Endothelial cell of umbilical vein (primary cell): Measurements from ENCODE around the gene PRDM16. TPM values are rescaled to one million over a fixed set of nuclear protein-coding genes. Genes with fewer than 3 reads are reported as not detected.

Experiments
- BruUV-seq: library from RNA; stranded (reverse); fragments of 400-500 nt; replicated peaks from 2 replicates; lab custom pipeline; 2021; lab: Mats Ljungman, UMichigan
- CTCF ChIA-PET: fragments of 300-600, 350-600 bp; sonication (Branson Sonifier 250); formaldehyde crosslinking; loops from one replicate; lab custom pipeline; 2021; ENCODE audit warnings: antibody characterized with exemption, inconsistent platforms; lab: Charles Lee
- POLR2A ChIA-PET: fragments of 300-600, 350-600 bp; sonication (Branson Sonifier 250); formaldehyde crosslinking; loops from one replicate; lab custom pipeline; 2021; ENCODE audit warnings: antibody characterized with exemption, inconsistent platforms; lab: Charles Lee
- DNase-seq: peaks from one replicate; pipeline ENCODE4 v3.0.0-alpha.2; 2011; ENCODE audit warnings: low read depth, low spot score
- FAIRE-seq: peaks from 2 replicates; lab custom pipeline; 2011; peaks lifted over from hg19 to GRCh38; lab: Jason Lieb, UNC
- H2AFZ ChIP-seq: 2 replicates; pipeline ENCODE4 v1.6.0; 2012; ENCODE audit warnings: low read depth, low read length, control low read depth, inconsistent platforms
- H3K27ac ChIP-seq: 2 replicates; pipeline ENCODE4 v1.5.1; 2011; ENCODE audit warnings: low read depth, mild to moderate bottlenecking, control low read depth, low read length, moderate library complexity; ENCODE audit not compliant: insufficient read depth
- H3K27me3 ChIP-seq, 2 experiments: 2 replicates each; pipeline versions ENCODE4 v1.6.0 to v1.6.1; 2011; ENCODE audit warnings: low read length in 2 of 2, mixed read lengths in 1 of 2; ENCODE audit not compliant: control insufficient read depth in 2 of 2, insufficient read depth in 2 of 2
- H3K36me3 ChIP-seq, 2 experiments: 2 replicates in 1 of 2; 3 replicates in 1 of 2; pipeline ENCODE4 v1.5.1; 2011; ENCODE audit warnings: low read length in 2 of 2, mild to moderate bottlenecking in 1 of 2, moderate library complexity in 1 of 2; ENCODE audit not compliant: control insufficient read depth in 2 of 2, insufficient read depth in 2 of 2; ENCODE audit errors: extremely low read depth in 1 of 2
- H3K4me1 ChIP-seq: 3 replicates; pipeline ENCODE4 v1.5.1; 2011; ENCODE audit warnings: mild to moderate bottlenecking, low read length; ENCODE audit not compliant: control insufficient read depth, insufficient read depth; ENCODE audit errors: extremely low read depth
- H3K4me2 ChIP-seq: 2 replicates; pipeline ENCODE4 v1.6.1; 2011; ENCODE audit warnings: low read length, control low read depth, mixed read lengths; ENCODE audit not compliant: insufficient read depth
- H3K4me3 ChIP-seq, 3 experiments: fragments of 200-600 bp in 1 of 3; sonication (generic), shearing (Covaris generic) in 1 of 3; replicated peaks in 1 of 3; 2 replicates each; pipeline ENCODE4 v1.5.1; 2011 to 2016; ENCODE audit warnings: control low read depth in 3 of 3, low read length in 3 of 3, mild to moderate bottlenecking in 2 of 3, inconsistent platforms in 1 of 3, low read depth in 1 of 3, moderate library complexity in 1 of 3; ENCODE audit not compliant: insufficient read depth in 1 of 3
- H3K79me2 ChIP-seq: 2 replicates; pipeline ENCODE4 v1.6.0; 2012; ENCODE audit warnings: low read length, inconsistent platforms; ENCODE audit not compliant: control insufficient read depth, insufficient read depth
- H3K9ac ChIP-seq: replicated peaks from 2 replicates; pipeline ENCODE3; 2011; ENCODE audit warnings: low read length, control low read depth; ENCODE audit not compliant: insufficient read depth; ENCODE audit errors: extremely low read depth
- H3K9me1 ChIP-seq: replicated peaks from 3 replicates; pipeline ENCODE4 v1.6.0; 2011; ENCODE audit warnings: mild to moderate bottlenecking, low read length; ENCODE audit not compliant: control insufficient read depth, insufficient read depth; ENCODE audit errors: extremely low read depth
- H3K9me3 ChIP-seq: replicated peaks from 2 replicates; pipeline ENCODE4 v1.5.1; 2012; ENCODE audit warnings: low read length, inconsistent platforms; ENCODE audit not compliant: control insufficient read depth, insufficient read depth
- H4K20me1 ChIP-seq: replicated peaks from 2 replicates; pipeline ENCODE3; 2011; ENCODE audit warnings: mild to moderate bottlenecking, low read length; ENCODE audit not compliant: control insufficient read depth, insufficient read depth; ENCODE audit errors: extremely low read depth
- CTCF ChIP-seq, 2 donors: IDR thresholded peaks; 1 replicate in 1 of 2; 2 replicates in 1 of 2; pipeline ENCODE4 v1.5.1; 2011; ENCODE audit warnings: low read length in 2 of 2, mild to moderate bottlenecking in 2 of 2, moderate library complexity in 2 of 2, control low read depth in 1 of 2, inconsistent platforms in 1 of 2, low read depth in 1 of 2; ENCODE audit not compliant: insufficient read depth in 1 of 2; ENCODE audit errors: extremely low read depth in 1 of 2
- EZH2 ChIP-seq: IDR thresholded peaks from 2 replicates; pipeline ENCODE4 v1.6.1; 2012; ENCODE audit warnings: borderline replicate concordance, low read depth, mild to moderate bottlenecking, moderate library complexity, low read length, inconsistent platforms; ENCODE audit not compliant: severe bottlenecking
- FOS ChIP-seq: IDR thresholded peaks from 2 replicates; pipeline ENCODE4 v1.6.1; 2011; ENCODE audit warnings: mild to moderate bottlenecking, low read length, moderate library complexity, borderline replicate concordance; ENCODE audit not compliant: insufficient read depth
- GATA2 ChIP-seq: IDR thresholded peaks from 2 replicates; pipeline ENCODE4 v1.7.0; 2011; ENCODE audit warnings: low read depth, mild to moderate bottlenecking, moderate library complexity, mixed read lengths, low read length; ENCODE audit not compliant: insufficient read length, insufficient read depth
- JUN ChIP-seq: IDR thresholded peaks from 2 replicates; pipeline ENCODE4 v1.6.1; 2011; ENCODE audit warnings: borderline replicate concordance, low read depth; ENCODE audit not compliant: insufficient read length, insufficient read depth
- MAX ChIP-seq: IDR thresholded peaks from 2 replicates; pipeline ENCODE4 v1.6.1; 2011; ENCODE audit not compliant: insufficient read depth, insufficient read length
- MYC ChIP-seq: IDR thresholded peaks from one replicate; pipeline ENCODE4 v1.6.1; 2011; ENCODE audit warnings: mild to moderate bottlenecking, low read depth, low read length
- POLR2A ChIP-seq: IDR thresholded peaks from 2 replicates; pipeline ENCODE4 v1.6.1; 2012; ENCODE audit warnings: low read depth, mild to moderate bottlenecking, control low read depth, low read length
- POLR2AphosphoS5 ChIP-seq: IDR thresholded peaks from 2 replicates; pipeline ENCODE4 v1.6.1; 2012; ENCODE audit warnings: low read depth, mild to moderate bottlenecking, control low read depth, low read length, moderate library complexity; ENCODE audit not compliant: insufficient read depth
- dilution Hi-C: fragments of 300-500 bp; cut with MboI; formaldehyde crosslinking; loops from one replicate; pipeline ENCODE4 v1.15.0; 2019; ENCODE audit warnings: low sequenced_read_pairs; ENCODE audit not compliant: extremely low pct_ligation_motif_present
- intact Hi-C: fragments of 100-400 bp; cut with micrococcal nuclease; formaldehyde crosslinking; loops from one replicate; pipeline ENCODE4 v1.10.0; 2022
- polyA plus RNA-seq, 4 experiments: library from polyadenylated mRNA; depleted of rRNA in 3 of 4; stranded (reverse) in 3 of 4; unstranded in 1 of 4; fragments of >200 nt; gene quantifications; 2 replicates each; pipeline versions ENCODE4 v1.2.1 to v1.2.3, GENCODE V29; 2011 to 2012; ENCODE audit warnings: missing spikeins in 1 of 4
- total RNA-seq: library from RNA; stranded (reverse); gene quantifications from 2 replicates; pipeline ENCODE4 v1.2.3, GENCODE V29; 2021

The PRDM16 gene
- total and polyA plus RNA-seq, 2 donors (not counting 3 experiments of a cell fraction or from before 2014, with no cell fraction given) = not detected

- Histone ChIP-seq H3K36me3 (no peaks in the 10 kb centered on the region), H3K4me2 (no peak overlapping the region), H3K27me3 (no peaks in the 10 kb centered on the region), H3K9me3 (no peaks in the 10 kb centered on the region), H3K79me2 (no peaks in the 10 kb centered on the region), H3K9me1 (no peaks in the 10 kb centered on the region), H3K4me3 (no peak overlapping the region), H2AFZ (no peak overlapping the region), H3K27ac (no peak overlapping the region), H4K20me1 (no peaks in the 10 kb centered on the region), H3K9ac (no peak overlapping the region), H3K4me1 (no peaks in the 10 kb centered on the region)
- intact Hi-C loops (no loop called here), dilution Hi-C loops (no loop called here)
- no peak for FAIRE-seq
- DNase-seq = no peak
- TF ChIP-seq FOS (no peak), MAX (no peak), EZH2 (no peak), JUN (no peak), MYC (no peak), POLR2AphosphoS5 (no peak), POLR2A (no peak), GATA2 (no peak), CTCF (IDR thresholded peaks at IDR 0.05; ENCODE audit: extremely low read depth in 1 of 2, insufficient read depth in 1 of 2, low read depth in 1 of 2, low read length in 2 of 2) (no peak)
- BruUV-seq = no TSS peak
- CTCF ChIA-PET = no interaction called here
- POLR2A ChIA-PET = no interaction called here
Observed at GRCh38 chr1:3359351-3359750, 290.3 kb downstream of the PRDM16 start.
